ENCODE results near the gene MARK3.
"Not testable (repeated sequence)": the region's sequence is repeated elsewhere in the genome, so short reads cannot be mapped to it uniquely, and the experiment has no call there.

MARK3 gene

DNA sequence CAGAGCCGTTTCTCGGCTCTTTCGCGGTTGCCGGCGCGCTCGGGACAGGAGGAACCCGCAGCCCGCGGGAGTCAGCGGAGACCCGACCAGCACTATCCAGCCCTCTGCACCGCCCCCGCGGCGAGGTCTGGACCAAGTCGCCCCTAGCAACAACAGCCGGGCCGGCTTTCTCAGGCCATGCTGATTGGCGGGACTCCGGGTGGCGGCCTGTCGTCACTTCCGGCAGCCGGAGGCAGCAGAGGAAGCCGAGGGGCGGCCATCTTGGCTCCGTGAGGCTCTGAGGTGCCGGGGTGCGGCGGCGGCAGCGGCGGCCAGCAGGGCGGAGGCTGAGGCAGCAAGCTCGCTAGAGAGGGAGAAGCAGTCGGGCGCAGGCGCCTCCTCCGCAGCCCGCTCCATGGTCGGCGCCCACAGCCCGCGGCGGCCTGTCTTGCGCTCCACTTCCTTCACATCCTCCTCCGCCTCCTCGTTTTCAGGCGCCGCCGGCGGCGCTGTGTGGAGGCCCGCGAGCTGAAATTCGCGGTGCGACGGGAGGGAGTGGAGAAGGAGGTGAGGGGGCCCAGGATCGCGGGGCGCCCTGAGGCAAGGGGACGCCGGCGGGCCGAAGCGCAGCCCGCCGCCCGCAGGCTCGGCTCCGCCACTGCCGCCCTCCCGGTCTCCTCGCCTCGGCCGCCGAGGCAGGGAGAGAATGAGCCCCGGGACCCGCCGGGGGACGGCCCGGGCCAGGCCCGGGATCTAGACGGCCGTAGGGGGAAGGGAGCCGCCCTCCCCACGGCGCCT is at the start of gene MARK3:
MARK3 (plus strand) TSS at position 264 of the 777 bp plus-strand sequence. CDS start 615 bp downstream, outside the sequence.
- DNase-seq (ENCODE audit: low read depth in 2 of 2): peak; percentile 95 to 97

DNA sequence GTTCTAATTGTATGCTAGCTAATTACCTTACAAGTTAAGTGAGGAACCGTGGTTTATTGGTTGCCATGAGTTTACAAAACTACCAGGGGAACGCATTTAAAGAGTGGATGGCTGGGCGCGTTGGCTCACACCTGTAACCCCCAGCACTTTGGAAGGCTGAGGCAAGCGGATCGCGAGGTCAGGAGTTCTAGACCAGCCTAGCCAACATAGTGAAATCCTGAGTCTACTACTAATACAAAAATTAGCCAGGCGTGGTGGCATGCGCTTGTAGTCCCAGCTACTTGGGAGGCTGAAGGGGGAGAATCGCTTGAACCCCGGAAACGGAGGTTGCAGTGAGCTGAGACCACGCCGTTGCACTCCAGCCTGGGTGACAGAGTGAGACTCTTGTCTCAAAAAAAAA is 49.0 kb upstream of the MARK3 start:
- no peak for DNase-seq (ENCODE audit: low read depth in 2 of 2)

DNA sequence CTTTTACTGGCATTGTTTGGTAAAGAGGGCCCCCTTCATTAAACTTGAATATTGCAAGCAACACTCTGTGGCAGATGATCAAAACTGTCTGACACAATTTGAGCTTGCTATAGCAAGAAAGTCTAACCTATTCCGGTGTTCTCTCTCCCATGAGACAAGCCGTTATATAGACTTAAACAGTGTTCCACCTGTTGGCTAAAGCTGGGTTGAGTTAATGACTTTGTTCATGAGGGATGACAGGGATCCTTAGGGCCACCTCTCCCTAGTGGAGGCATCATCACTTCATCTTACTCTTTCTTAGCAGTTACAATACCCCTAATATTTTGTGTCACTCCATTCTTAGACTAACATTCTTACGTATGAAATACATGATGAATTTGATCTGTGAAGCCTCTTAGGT is 47.4 kb upstream of the MARK3 start:
- DNase-seq (ENCODE audit: low read depth in 2 of 2): no peak

DNA sequence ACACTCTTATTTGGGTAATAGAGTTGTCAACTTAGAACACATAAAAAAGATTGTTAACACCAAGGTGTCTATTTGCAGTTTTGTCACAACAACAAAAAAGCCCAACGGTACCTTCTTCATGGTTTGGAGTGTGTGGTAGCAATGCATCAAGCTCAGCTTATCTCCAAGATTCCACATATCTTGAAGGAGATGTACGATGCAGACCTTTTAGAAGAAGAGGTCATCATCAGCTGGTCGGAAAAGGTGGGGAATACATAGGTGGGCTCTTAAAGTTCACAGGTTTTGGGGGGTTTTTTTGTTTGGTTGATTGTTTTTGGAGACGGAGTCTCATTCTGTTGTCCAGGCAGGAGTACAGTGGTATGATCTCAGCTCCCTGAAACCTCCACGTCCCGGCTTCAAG is 45.7 kb upstream of the MARK3 start:
- DNase-seq (ENCODE audit: low read depth in 2 of 2): no peak

DNA sequence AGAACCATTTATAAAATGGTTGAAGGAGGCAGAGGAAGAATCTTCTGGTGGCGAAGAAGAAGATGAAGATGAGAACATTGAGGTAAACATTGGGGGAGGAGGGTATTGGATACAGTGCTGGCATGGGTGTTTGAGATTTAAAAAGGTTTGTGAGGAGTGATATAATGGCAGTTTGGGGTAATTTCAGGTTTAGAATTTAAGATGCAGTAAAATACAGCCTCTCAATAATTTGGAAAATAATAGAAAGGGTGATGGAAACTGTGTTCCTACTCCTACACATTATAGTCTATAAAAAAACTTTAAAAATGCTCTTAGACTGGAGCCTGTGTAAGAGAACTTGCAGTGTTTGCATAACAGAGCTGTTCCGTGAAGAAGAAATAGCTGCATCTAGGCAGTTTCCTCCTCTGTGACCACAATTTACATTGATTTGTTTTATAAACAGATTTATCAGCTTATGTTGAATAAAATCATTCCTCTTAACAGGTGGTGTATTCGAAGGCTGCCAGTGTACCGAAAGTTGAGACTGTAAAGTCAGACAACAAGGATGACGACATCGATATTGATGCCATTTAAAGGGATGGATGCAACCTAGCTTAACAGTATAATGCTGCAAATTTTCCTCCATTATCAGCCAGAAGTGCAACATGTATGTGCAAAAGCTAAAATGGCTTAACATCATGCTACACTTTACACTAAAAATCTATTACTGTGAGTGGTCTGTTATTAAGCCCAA is 44.6 kb upstream of the MARK3 start:
- no peak for DNase-seq (ENCODE audit: low read depth in 2 of 2)

DNA sequence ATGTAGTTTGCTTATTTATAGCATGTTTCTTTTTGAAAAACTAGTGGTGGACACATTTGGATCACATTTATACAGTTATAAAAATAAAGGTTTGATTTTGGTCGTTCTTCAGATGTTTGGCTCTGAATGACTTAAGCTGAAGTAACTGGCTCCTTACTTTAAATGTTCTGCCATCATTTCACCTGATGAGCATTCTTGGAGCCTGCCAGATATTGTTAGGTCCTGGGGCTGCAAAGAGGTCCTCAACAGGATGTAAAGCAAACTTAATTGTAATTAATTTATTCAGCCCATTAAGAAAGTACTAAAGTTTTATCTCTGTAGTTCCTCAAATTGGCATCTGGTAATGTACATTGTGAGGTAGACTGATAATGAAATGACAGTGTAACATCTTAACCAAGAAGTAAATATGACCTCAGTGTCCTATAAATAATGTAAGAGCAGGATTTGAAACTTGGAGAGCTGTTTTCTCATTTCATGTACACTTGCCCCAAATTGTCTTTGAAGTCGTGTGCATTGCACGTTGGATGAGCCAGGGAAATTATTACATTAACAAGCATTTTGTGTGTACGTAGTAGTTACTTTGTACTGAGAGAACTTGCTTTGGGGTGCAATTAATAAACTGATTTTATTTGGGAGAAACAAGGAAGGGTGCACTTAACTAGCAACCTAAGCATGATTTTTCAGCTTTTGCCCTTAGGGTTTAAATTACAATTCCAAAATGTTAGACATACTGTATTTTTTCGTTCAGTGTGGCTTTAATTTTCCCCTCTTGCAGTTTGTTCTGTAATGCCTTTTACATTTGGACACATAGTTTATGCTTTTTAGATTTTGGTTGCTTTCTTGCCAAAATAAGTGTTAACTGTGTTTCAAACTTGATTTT is 43.7 kb upstream of the MARK3 start:
- DNase-seq (ENCODE audit: low read depth in 2 of 2): no peak

DNA sequence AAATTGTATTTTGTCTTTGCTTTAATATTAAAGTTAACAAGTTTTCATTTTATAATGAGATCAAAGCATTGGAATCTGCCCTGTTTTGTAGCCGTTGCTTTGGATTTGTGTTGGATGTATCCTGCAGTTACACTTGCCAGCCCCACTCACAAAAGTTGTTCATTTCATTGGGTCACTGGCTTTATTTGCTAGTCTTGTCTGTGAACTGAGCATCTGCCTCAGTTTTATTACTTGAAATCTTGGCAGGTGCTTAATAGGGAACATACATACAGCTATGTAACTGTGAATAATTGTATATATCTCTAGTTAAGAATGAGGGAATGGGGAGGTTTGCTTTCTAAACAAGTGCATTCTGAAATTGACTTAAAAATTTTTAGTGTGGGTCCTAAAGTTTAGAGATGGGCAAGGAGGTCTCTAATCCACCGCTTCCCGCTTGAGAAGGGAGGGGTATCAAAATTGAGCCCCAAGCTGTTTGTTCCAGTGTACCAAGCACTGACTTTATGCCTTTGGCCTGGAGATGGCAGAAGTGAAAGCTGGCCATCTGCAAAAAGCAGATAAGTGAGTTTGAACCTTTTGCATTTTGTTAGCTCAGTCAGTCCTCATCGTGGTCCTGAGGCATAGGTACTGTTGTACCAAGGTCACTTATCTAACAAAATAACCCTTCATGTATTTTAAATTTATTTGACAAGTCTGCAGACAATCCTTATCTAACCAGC is 41.9 kb upstream of the MARK3 start:
- no peak for DNase-seq (ENCODE audit: low read depth in 2 of 2)

GRCh38 chr14:103343905-103344797 is 41.1 kb upstream of the MARK3 start:
- no peak for DNase-seq (ENCODE audit: low read depth in 2 of 2)

- no peak for DNase-seq (ENCODE audit: low read depth in 2 of 2)
These were observed 38.9 kb upstream of the MARK3 start for GRCh38 chr14:103346286-103346685.

GRCh38 chr14:103347091-103347815 is 38.0 kb upstream of the MARK3 start:
- no peak for DNase-seq (ENCODE audit: low read depth in 2 of 2)

DNA sequence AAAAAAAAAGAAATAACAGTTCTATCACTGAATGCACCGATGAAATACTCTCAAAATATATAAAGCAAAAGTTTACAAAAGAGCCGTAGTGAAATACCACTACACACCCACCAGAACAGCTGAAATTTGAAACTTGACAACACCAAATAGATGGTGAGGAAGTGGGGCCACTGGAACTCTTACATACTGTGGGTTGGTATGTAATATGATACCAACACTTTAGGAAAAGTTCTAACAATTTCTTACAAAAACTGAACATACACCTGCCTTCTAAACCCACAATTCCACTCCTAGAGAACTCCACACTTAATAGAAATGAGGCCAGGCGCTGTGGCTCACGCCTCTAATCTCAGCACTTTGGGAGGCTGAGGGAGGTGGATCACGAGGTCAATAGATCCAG is 37.1 kb upstream of the MARK3 start:
- no peak for DNase-seq (ENCODE audit: low read depth in 2 of 2)

DNA sequence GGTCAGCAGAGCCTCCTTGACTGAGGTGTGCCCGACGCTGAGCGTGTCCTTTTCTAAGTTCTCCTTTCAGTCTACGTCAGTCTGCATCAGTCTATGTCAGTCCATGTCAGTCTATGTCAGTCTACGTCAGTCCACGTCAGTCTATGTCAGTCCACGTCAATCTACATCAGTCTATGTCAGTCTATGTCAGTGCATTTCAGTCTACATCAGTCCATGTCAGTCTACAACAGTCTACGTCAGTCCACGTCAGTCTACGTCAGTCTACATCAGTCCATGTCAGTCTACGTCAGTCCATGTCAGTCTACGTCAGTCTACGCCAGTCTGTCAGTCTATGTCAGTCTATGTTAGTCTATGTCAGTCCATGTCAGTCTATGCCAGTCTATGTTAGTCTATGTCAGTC is 35.2 kb upstream of the MARK3 start:
- no peak for DNase-seq (ENCODE audit: low read depth in 2 of 2)

DNA sequence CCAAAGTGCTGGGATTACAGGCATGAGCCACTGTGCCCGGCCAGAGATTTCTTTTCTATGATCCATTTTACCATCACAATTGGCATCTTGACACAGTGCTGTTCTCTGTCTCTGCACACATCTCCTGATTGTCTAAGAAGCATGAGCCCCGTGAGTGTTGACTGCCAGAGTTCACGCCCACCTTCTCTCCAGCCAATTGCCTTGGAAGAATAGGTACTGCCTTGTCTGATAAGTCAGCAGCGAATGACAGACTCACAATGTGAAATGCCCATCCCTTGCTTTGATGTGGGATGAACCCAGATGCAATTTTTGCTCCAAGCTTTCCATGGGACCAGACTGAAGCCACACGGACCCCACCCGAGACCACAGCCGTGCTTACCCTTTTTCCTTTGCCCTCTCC is 31.9 kb upstream of the MARK3 start:
- DNase-seq (ENCODE audit: low read depth in 2 of 2): no peak

DNA sequence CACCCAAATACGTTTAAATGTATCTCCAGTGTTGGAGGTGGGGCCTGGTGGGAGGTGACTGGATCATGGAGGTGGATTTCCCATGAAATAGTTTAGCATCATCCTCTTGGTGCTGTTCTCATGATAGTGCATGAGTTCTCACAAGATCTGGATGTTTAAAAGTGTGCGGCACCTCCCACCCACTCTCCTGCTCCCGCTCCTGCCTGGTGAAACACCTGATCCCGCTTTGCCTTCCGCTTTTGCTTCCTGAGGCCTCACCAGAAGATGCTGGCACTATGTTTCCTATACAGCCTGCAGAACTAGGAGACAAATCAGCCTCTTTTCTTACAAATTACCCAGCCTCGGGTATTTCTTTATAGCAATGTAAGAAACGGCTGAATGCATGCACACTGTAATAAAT is 31.1 kb upstream of the MARK3 start:
- no peak for DNase-seq (ENCODE audit: low read depth in 2 of 2)

DNA sequence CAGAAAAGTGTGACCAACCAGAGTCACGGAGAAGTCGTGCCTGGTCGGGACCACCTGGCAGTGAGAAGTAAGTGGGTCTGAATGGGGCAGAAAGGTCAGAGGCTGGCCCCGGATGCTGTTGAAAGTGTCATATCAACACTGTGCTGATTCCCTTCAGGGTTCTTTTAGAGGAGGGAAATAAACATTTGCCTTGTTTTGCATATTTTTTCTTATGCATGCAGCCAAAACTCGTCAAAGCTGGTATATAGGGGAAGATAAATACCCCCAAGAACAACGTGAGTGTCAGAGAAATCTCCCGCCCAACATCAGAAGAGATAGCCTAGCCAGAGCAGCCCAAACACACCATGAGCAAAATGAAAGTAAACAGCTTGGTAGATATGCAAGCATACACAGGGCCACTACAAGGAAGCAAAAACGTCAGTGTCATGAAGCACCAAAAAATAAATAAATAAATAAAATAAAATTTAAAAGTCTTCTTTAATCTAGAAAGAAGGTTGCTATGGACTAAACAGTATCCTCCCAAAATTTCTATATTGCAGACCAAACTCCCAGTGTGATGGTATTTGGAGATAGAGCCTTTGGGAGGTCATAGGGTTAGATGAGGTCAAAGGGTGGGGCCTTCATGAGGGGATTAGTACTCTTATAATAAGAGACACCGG is 29.1 kb upstream of the MARK3 start:
- no peak for DNase-seq (ENCODE audit: low read depth in 2 of 2)

DNA sequence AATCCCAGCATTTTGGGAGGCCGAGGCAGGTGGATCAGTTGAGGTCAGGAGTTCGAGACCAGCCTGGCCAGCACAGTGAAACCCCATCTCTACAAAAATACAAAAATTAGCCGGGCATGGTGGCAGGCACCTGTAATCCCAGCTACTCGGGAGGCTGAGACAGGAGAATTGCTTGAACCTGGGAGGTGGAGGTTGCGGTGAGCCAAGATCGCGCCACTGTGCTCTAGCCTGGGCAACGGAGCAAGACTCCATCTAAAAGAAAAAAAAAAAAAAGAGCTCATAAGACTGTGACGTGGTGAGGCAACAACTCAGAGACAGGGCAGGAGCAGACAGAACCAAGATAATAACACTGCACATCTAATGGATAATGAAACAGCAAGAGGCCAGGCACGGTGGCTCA is 27.7 kb upstream of the MARK3 start:
- DNase-seq (ENCODE audit: low read depth in 2 of 2): not testable (repeated sequence)

DNA sequence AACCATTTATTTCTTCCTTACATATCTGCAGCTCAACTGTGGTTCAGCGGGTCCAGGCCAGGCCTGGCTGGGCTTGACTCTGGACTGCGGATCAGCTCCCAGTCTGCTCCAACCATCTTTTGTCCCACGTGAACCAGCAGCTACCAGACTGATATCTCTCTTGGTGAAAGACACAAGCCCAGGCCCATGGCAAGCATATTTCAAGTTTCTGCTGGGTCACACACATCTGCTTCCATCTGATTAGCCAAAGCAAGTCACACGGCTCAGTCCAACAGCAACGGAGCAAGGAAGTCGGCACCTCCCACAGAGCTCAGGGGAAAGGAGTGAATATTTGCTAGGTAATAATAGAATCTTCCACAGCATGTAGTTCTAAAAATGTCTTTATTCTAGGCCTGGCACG is 24.7 kb upstream of the MARK3 start:
- no peak for DNase-seq (ENCODE audit: low read depth in 2 of 2)

DNA sequence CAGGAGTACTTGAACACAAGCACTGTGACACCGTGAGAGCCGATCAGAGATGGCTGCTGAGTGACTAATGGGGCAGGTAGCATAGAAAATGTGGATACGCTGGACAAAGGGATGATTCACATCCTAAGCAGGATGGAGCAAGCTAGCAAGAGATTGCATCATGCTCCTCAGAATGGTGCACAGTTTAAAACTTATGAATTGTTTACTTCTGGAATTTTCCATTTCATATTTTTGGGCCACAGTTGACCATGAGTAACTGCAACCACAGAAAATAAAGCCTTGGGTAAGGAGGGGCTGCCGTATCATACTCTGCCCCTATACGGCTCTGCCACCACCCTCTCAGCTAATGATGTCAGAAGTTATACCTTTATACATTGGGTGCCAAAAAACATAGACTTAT is 23.3 kb upstream of the MARK3 start:
- DNase-seq (ENCODE audit: low read depth in 2 of 2): no peak

GRCh38 chr14:103362780-103363179 is 22.4 kb upstream of the MARK3 start:
- DNase-seq (ENCODE audit: low read depth in 2 of 2): no peak

All from stimulated activated CD4-positive, alpha-beta T cell treated with anti-CD3 and anti-CD28 coated beads, Interleukin-4, amount 100 ng/mL, for 48 hours (primary cell).